Neural progenitor cell (in vitro differentiated cells): ENCODE results near the gene AGPAT4. TPM values are rescaled to one million over a fixed set of nuclear protein-coding genes. Genes with fewer than 3 reads are reported as not detected.

ENCODE experiments used
- DNase-seq: peaks from one replicate; pipeline ENCODE4 v3.0.0-alpha.2; 2016; ENCODE audit warnings: low spot score
- H2AFZ ChIP-seq: fragments of 200-600 bp; sonication (generic); replicated peaks from 2 replicates; pipeline ENCODE4 v1.6.1; 2016; ENCODE audit warnings: antibody characterized with exemption
- H3F3A ChIP-seq: fragments of 200-600 bp; sonication (generic); 2 replicates; pipeline ENCODE4 v1.6.1; 2016; ENCODE audit warnings: antibody characterized with exemption, low read depth
- H3K27ac ChIP-seq: fragments of 200-600 bp; sonication (generic); 2 replicates; pipeline ENCODE4 v1.5.1; 2016; ENCODE audit warnings: mild to moderate bottlenecking
- H3K27me3 ChIP-seq: fragments of 200-600 bp; sonication (generic); 2 replicates; pipeline ENCODE4 v1.6.1; 2016; ENCODE audit warnings: mild to moderate bottlenecking, moderate library complexity
- H3K36me3 ChIP-seq: fragments of 200-600 bp; sonication (generic); 2 replicates; pipeline ENCODE4 v1.5.1; 2016
- H3K4me1 ChIP-seq: fragments of 200-600 bp; sonication (generic); 2 replicates; pipeline ENCODE4 v1.6.1; 2016; ENCODE audit warnings: mixed run types
- H3K4me2 ChIP-seq: fragments of 200-600 bp; sonication (generic); 2 replicates; pipeline ENCODE4 v1.6.1; 2016
- H3K4me3 ChIP-seq: fragments of 200-600 bp; sonication (generic); 2 replicates; pipeline ENCODE4 v1.5.1; 2016
- H3K79me2 ChIP-seq: fragments of 200-600 bp; sonication (generic); 2 replicates; pipeline ENCODE4 v1.6.1; 2016; ENCODE audit warnings: low read depth
- H3K9ac ChIP-seq: fragments of 200-600 bp; sonication (generic); 2 replicates; pipeline ENCODE4 v1.6.1; 2016
- H3K9me3 ChIP-seq: fragments of 200-600 bp; sonication (generic); 2 replicates; pipeline ENCODE4 v1.5.1; 2016; ENCODE audit warnings: low read depth
- H4K20me1 ChIP-seq: fragments of 200-600 bp; sonication (generic); 2 replicates; pipeline ENCODE4 v1.6.1; 2016; ENCODE audit warnings: low read depth
- H3K27ac Mint-ChIP-seq: 3 replicates; pipeline ENCODE4 v1.8.0; 2021; ENCODE audit warnings: mixed read lengths
- H3K27me3 Mint-ChIP-seq: 2 replicates; pipeline ENCODE4 v1.8.0; 2022; ENCODE audit warnings: low read depth, mild to moderate bottlenecking, inconsistent platforms, moderate library complexity, mixed read lengths; ENCODE audit not compliant: insufficient read depth
- H3K36me3 Mint-ChIP-seq: 3 replicates; pipeline ENCODE4 v1.8.0; 2021; ENCODE audit warnings: mixed read lengths
- H3K4me1 Mint-ChIP-seq: 3 replicates; pipeline ENCODE4 v1.8.0; 2021; ENCODE audit warnings: mixed read lengths
- H3K4me3 Mint-ChIP-seq: 3 replicates; pipeline ENCODE4 v1.8.0; 2021; ENCODE audit warnings: mild to moderate bottlenecking, moderate library complexity, mixed read lengths
- H3K9me3 Mint-ChIP-seq: 3 replicates; pipeline ENCODE4 v1.8.0; 2020; ENCODE audit warnings: mixed read lengths
- CTCF ChIP-seq: fragments of 200-600 bp; sonication (generic); IDR thresholded peaks from 2 replicates; pipeline ENCODE4 v1.5.1; 2017; ENCODE audit warnings: antibody characterized with exemption, mild to moderate bottlenecking
- EZH2 ChIP-seq: fragments of 200-600 bp; sonication (generic); IDR thresholded peaks from 2 replicates; pipeline ENCODE4 v1.6.1; 2017; ENCODE audit warnings: antibody characterized with exemption, mild to moderate bottlenecking, moderate library complexity
- EZH2phosphoT487 ChIP-seq: fragments of 200-600 bp; sonication (generic); IDR thresholded peaks from 2 replicates; pipeline ENCODE4 v1.6.1; 2017; ENCODE audit warnings: antibody characterized with exemption
- total RNA-seq: library from RNA; depleted of rRNA; stranded (reverse); fragments of >200 nt; gene quantifications from 2 replicates; pipeline ENCODE4 v1.2.3, GENCODE V29; 2015; ENCODE audit warnings: low replicate concordance

AGPAT4 gene
- total RNA-seq, 1 donor from 2014 or later = 30.5 TPM

GRCh38 chr6:161299726-161300125 is 25.9 kb upstream of the AGPAT4 start:
- Histone ChIP-seq H4K20me1 (no peaks in the 10 kb centered on the region), H3K4me1 (no peaks in the 10 kb centered on the region), H2AFZ (no peak overlapping the region), H3F3A (no peaks in the 10 kb centered on the region), H3K79me2 (no peaks in the 10 kb centered on the region), H3K4me2 (no peak overlapping the region), H3K9ac (no peak overlapping the region), H3K4me3 (no peak overlapping the region), H3K9me3 (peaks cover 32% of the 10 kb centered on the region), H3K27me3 (no peaks in the 10 kb centered on the region), H3K27ac (no peak overlapping the region), H3K36me3 (peaks cover 12% of the 10 kb centered on the region)
- Mint-ChIP-seq H3K36me3 (no peaks in the 10 kb centered on the region), H3K4me3 (no peak overlapping the region), H3K4me1 (no peaks in the 10 kb centered on the region), H3K27me3 (peaks cover 5% of the 10 kb centered on the region), H3K27ac (no peak overlapping the region), H3K9me3 (peaks cover 30% of the 10 kb centered on the region)
- no peak for DNase-seq
- TF ChIP-seq EZH2 (no peak), CTCF (no peak), EZH2phosphoT487 (no peak)

- H3K36me3 Mint-ChIP-seq = no peaks in the 10 kb centered on the region
- Histone ChIP-seq H3K27ac (no peak overlapping the region), H3K4me2 (no peak overlapping the region), H4K20me1 (no peaks in the 10 kb centered on the region), H3K36me3 (peaks cover 13% of the 10 kb centered on the region), H3K9ac (no peak overlapping the region), H3K4me1 (peaks cover 20% of the 10 kb centered on the region), H3K79me2 (no peaks in the 10 kb centered on the region), H3K9me3 (peaks cover 34% of the 10 kb centered on the region), H3F3A (peaks cover 18% of the 10 kb centered on the region), H3K27me3 (no peaks in the 10 kb centered on the region), H3K4me3 (no peak overlapping the region), H2AFZ (no peak overlapping the region)
- no peak overlapping the region for H3K27ac Mint-ChIP-seq
- peaks cover 11% of the 10 kb centered on the region for H3K4me1 Mint-ChIP-seq
- TF ChIP-seq CTCF (no peak), EZH2 (no peak), EZH2phosphoT487 (no peak)
- H3K27me3 Mint-ChIP-seq = no peaks in the 10 kb centered on the region
- H3K9me3 Mint-ChIP-seq = peaks cover 37% of the 10 kb centered on the region
- no peak for DNase-seq
- no peak overlapping the region for H3K4me3 Mint-ChIP-seq
These were observed 21.9 kb upstream of the AGPAT4 start for GRCh38 chr6:161295784-161296183.

GRCh38 chr6:161292650-161293281 is 18.9 kb upstream of the AGPAT4 start:
- H3K4me3 ChIP-seq = no peak overlapping the region
- H3K4me3 Mint-ChIP-seq = no peak overlapping the region
- peaks cover 18% of the 10 kb centered on the region for H3F3A ChIP-seq
- H3K4me2 ChIP-seq = peak overlapping the region; percentile 42
- H3K27me3 ChIP-seq = no peaks in the 10 kb centered on the region
- H3K9me3 Mint-ChIP-seq = peaks cover 31% of the 10 kb centered on the region
- peaks cover 13% of the 10 kb centered on the region for H3K36me3 ChIP-seq
- peaks cover 11% of the 10 kb centered on the region for H3K4me1 Mint-ChIP-seq
- H2AFZ ChIP-seq = peak overlapping the region; percentile 46
- H4K20me1 ChIP-seq = no peaks in the 10 kb centered on the region
- peak overlapping the region; percentile 42 for H3K27ac Mint-ChIP-seq
- H3K9ac ChIP-seq = no peak overlapping the region
- no peaks in the 10 kb centered on the region for H3K79me2 ChIP-seq
- peaks cover 20% of the 10 kb centered on the region for H3K4me1 ChIP-seq
- DNase-seq = no peak
- H3K9me3 ChIP-seq = peaks cover 30% of the 10 kb centered on the region
- no peak overlapping the region for H3K27ac ChIP-seq
- H3K36me3 Mint-ChIP-seq = no peaks in the 10 kb centered on the region
- no peaks in the 10 kb centered on the region for H3K27me3 Mint-ChIP-seq
- TF ChIP-seq CTCF = no peak
- TF ChIP-seq EZH2phosphoT487 = no peak
- no peak for TF ChIP-seq EZH2
